Measurements from ENCODE around the gene MAN1A2. TPM values are rescaled to one million over a fixed set of nuclear protein-coding genes. Genes with fewer than 3 reads are reported as not detected.

Gene MAN1A2
- total RNA-seq, 1 experiment from 2014 or later, result 33.4 TPM

DNA sequence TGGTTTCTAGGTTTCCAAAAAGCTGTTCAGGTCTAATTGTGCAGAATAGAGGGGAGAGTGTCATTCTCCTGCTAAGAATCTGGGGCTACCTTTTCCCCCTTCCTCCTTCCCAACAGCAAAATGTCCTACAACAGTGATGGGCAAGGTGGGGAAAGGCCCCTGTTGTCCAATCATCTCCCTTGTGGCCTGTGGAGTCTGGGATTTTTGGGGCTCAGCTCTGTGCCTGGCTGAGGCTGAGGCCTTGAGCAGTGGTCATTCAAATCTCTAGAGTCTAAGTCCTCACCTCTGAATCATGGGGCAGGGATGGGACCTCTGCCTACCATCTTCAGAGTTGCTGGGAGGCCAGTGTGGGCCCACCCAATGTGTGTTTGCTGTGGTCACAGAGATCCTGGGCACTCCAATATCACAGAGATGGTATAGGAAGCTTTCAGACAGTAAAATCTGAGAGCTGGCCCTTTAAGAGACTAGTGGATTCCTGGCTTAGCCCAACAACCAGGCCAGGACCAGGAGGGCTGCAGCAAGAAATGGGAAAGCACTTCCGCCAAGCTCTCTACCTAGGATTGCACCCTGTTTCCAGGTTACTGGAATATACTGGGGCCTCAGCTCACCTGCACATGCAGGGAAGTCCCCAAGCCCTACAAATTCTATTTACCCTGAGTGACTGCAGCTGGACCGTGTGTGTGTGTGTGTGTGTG lies 210.1 kb downstream of the MAN1A2 start:
- CTCF ChIA-PET, result interaction anchor here (1.2 to 1.3 kb wide), 2 partner anchors 177 to 180 kb away, joined by 3 to 6 read pairs; no protein-coding TSS in a partner anchor
- BruUV-seq (replicated peaks), result no TSS peak
- DNase-seq (ENCODE audit: unreplicated experiment), result no peak
- intact Hi-C loops (cut with micrococcal nuclease), result no loop called here
- H3K27me3 Mint-ChIP-seq (ENCODE audit: insufficient read depth, unreplicated experiment), result no peaks in the 10 kb centered on the region
- no peaks in the 10 kb centered on the region for H3K4me1 Mint-ChIP-seq (ENCODE audit: insufficient read depth, unreplicated experiment)
- no peak overlapping the region for H3K27ac Mint-ChIP-seq (ENCODE audit: low read depth, unreplicated experiment)
- H3K4me3 Mint-ChIP-seq (ENCODE audit: unreplicated experiment), result no peak overlapping the region
- POLR2A ChIA-PET, result interaction anchor here (0.6 kb wide), 1 partner anchor 9 kb away, joined by 3 read pairs; no protein-coding TSS in a partner anchor
- TF ChIP-seq, protein P1, sequence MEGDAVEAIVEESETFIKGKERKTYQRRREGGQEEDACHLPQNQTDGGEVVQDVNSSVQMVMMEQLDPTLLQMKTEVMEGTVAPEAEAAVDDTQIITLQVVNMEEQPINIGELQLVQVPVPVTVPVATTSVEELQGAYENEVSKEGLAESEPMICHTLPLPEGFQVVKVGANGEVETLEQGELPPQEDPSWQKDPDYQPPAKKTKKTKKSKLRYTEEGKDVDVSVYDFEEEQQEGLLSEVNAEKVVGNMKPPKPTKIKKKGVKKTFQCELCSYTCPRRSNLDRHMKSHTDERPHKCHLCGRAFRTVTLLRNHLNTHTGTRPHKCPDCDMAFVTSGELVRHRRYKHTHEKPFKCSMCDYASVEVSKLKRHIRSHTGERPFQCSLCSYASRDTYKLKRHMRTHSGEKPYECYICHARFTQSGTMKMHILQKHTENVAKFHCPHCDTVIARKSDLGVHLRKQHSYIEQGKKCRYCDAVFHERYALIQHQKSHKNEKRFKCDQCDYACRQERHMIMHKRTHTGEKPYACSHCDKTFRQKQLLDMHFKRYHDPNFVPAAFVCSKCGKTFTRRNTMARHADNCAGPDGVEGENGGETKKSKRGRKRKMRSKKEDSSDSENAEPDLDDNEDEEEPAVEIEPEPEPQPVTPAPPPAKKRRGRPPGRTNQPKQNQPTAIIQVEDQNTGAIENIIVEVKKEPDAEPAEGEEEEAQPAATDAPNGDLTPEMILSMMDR (IDR thresholded peaks at IDR 0.05; ENCODE audit: unreplicated experiment), result no peak
- no peaks in the 10 kb centered on the region for H3K36me3 Mint-ChIP-seq (ENCODE audit: insufficient read depth, unreplicated experiment)
- H3K9me3 Mint-ChIP-seq (ENCODE audit: unreplicated experiment), result no peaks in the 10 kb centered on the region

DNA sequence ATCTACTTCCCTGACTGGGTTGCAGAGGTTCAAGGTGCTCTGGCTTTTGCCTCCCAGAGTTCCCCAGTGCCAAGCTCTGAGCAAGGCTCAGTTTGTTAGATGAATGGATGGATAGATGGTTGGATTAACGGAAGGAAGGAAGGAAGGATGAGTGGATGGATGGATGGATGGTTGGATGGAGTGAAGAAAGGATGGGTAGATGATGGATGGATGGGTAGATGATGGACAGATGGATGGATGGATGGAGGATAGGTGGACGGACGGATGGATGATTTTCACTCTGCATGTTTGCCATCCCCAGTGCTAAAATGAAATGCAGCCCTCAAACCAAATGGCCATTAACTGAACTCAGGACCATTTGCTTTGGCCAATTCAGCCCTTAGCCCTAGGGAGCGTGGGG lies 211.2 kb downstream of the MAN1A2 start:
- intact Hi-C loops (cut with micrococcal nuclease), result no loop called here
- BruUV-seq (replicated peaks), result no TSS peak
- Mint-ChIP-seq H3K4me3 (ENCODE audit: unreplicated experiment) (no peak overlapping the region), H3K27ac (ENCODE audit: low read depth, unreplicated experiment) (no peak overlapping the region), H3K9me3 (ENCODE audit: unreplicated experiment) (no peaks in the 10 kb centered on the region), H3K36me3 (ENCODE audit: insufficient read depth, unreplicated experiment) (no peaks in the 10 kb centered on the region), H3K4me1 (ENCODE audit: insufficient read depth, unreplicated experiment) (no peaks in the 10 kb centered on the region), H3K27me3 (ENCODE audit: insufficient read depth, unreplicated experiment) (no peaks in the 10 kb centered on the region)
- no peak for DNase-seq (ENCODE audit: unreplicated experiment)
- ChIA-PET POLR2A (interaction anchor here (0.7 kb wide), 1 partner anchor 22 kb away, joined by 4 read pairs; no protein-coding TSS in a partner anchor), CTCF (no interaction called here)
- TF ChIP-seq, protein P1 (IDR thresholded peaks at IDR 0.05; ENCODE audit: unreplicated experiment), result no peak

Other genes with a start within 250 kb of the MAN1A2 start
- gene TRIM45, start 245.7 kb upstream of the MAN1A2 start, total RNA-seq (2022), result 1.6 and 2.9 TPM in 2 replicates
- gene VTCN1, start 156.5 kb upstream of the MAN1A2 start, total RNA-seq (2022), result not detected in 2 replicates
- 0.05 TPM in 1 of 2 replicates, not detected in the other for gene TENT5C, start 238.6 kb downstream of the MAN1A2 start, total RNA-seq (2022)

All from MCF 10A (cell line).